ENCODE measurements around the gene CMTM4.

- no peak for TF ChIP-seq CTCF (IDR thresholded peaks at IDR 0.05)
- TF ChIP-seq EZH2 (IDR thresholded peaks at IDR 0.05; ENCODE audit: borderline replicate concordance, insufficient read depth, low read depth, low read length, poor library complexity, severe bottlenecking): no peak
Observed at GRCh38 chr16:66636199-66636598, 60.3 kb downstream of the CMTM4 start.

All from B cell (primary cell).